Measurements from ENCODE around the gene RAB6D. TPM values are rescaled to one million over a fixed set of nuclear protein-coding genes. Genes with fewer than 3 reads are reported as not detected.
"Not testable (repeated sequence)": the region's sequence is repeated elsewhere in the genome, so short reads cannot be mapped to it uniquely, and the experiment has no call there.

The RAB6D gene
- total RNA-seq, 2 experiments from 2014 or later: not detected

GRCh38 chr2:131331000-131331399 lies 33.0 kb downstream of the RAB6D start:
- not testable (repeated sequence) for H3K9me3 Mint-ChIP-seq, H3K36me3 Mint-ChIP-seq, H3K4me3 Mint-ChIP-seq, H3K4me1 Mint-ChIP-seq, H3K27ac Mint-ChIP-seq
- DNase-seq: peak; percentile 27
- H3K27me3 Mint-ChIP-seq: peaks cover 36% of the 10 kb centered on the region

GRCh38 chr2:131322209-131322608 lies 41.8 kb downstream of the RAB6D start:
- DNase-seq: no peak
- Mint-ChIP-seq H3K4me3 (no peak overlapping the region), H3K4me1 (no peaks in the 10 kb centered on the region), H3K36me3 (no peaks in the 10 kb centered on the region), H3K27ac (no peak overlapping the region), H3K27me3 (peaks cover 35% of the 10 kb centered on the region), H3K9me3 (peaks cover 8% of the 10 kb centered on the region)

- DNase-seq, H3K27ac Mint-ChIP-seq, H3K36me3 Mint-ChIP-seq, H3K4me1 Mint-ChIP-seq, H3K4me3 Mint-ChIP-seq, H3K9me3 Mint-ChIP-seq: not testable (repeated sequence)
- peaks cover 32% of the 10 kb centered on the region for H3K27me3 Mint-ChIP-seq
These were observed 42.6 kb downstream of the RAB6D start for GRCh38 chr2:131321344-131321743.

- H3K4me3 Mint-ChIP-seq, H3K4me1 Mint-ChIP-seq, H3K36me3 Mint-ChIP-seq, H3K9me3 Mint-ChIP-seq, H3K27ac Mint-ChIP-seq, DNase-seq, H3K27me3 Mint-ChIP-seq: not testable (repeated sequence)
These were observed 53.0 kb downstream of the RAB6D start for GRCh38 chr2:131311001-131311400.

Other genes with a start within 250 kb of the RAB6D start
- gene POTEE, start 154.6 kb downstream of the RAB6D start, total RNA-seq: under 1 TPM; 0.37 to 0.56 TPM
- gene TUBA3D, start 112.0 kb upstream of the RAB6D start, total RNA-seq: not detected
- 100 to 1,000 TPM; 191 to 205 TPM for gene MZT2A, start 128.2 kb upstream of the RAB6D start, total RNA-seq
- gene CCDC74A, start 163.7 kb upstream of the RAB6D start, total RNA-seq: 1 to 10 TPM; 7.1 to 8.2 TPM